Panc1 (cell line): ENCODE results near the gene SNORC. TPM values are rescaled to one million over a fixed set of nuclear protein-coding genes. Genes with fewer than 3 reads are reported as not detected.
"Not testable (repeated sequence)": the region's sequence is repeated elsewhere in the genome, so short reads cannot be mapped to it uniquely, and the experiment has no call there.

Experiments used
- ATAC-seq: fragments of 200-7000 bp; cut with Tn5 transposase; 2 replicates; pipeline ENCODE4 v1.9.1; 2020; ENCODE audit warnings: mild to moderate bottlenecking, moderate library complexity
- BruUV-seq: library from RNA; stranded (reverse); fragments of 400-500 nt; replicated peaks from 2 replicates; lab custom pipeline; 2021; lab: Mats Ljungman, UMichigan
- CTCF ChIA-PET: fragments of 300-600 bp; sonication (Branson Sonifier 250); formaldehyde crosslinking; loops from one replicate; lab custom pipeline; 2022; ENCODE audit warnings: antibody characterized with exemption; lab: Charles Lee
- POLR2A ChIA-PET: fragments of 300-600 bp; sonication (Branson Sonifier 250); formaldehyde crosslinking; loops from one replicate; lab custom pipeline; 2022; ENCODE audit warnings: antibody characterized with exemption; lab: Charles Lee
- DNase-seq: peaks from one replicate; pipeline ENCODE4 v3.0.0-alpha.2; 2010; ENCODE audit warnings: low read depth, low spot score
- H3K27ac ChIP-seq: 2 replicates; pipeline ENCODE4 v1.5.1; 2011; ENCODE audit warnings: mild to moderate bottlenecking, low read length, inconsistent platforms
- H3K27me3 ChIP-seq: fragments of 200-500 bp; sonication (Bioruptor generic); 2 replicates; pipeline ENCODE4 v1.6.0; 2014; ENCODE audit warnings: low read length, inconsistent platforms; ENCODE audit not compliant: control insufficient read depth, insufficient read depth
- H3K36me3 ChIP-seq: fragments of 200-500 bp; sonication (Bioruptor generic); 2 replicates; pipeline ENCODE4 v1.5.1; 2014; ENCODE audit warnings: inconsistent platforms, mild to moderate bottlenecking, low read length, moderate library complexity; ENCODE audit not compliant: control insufficient read depth, insufficient read depth
- H3K4me1 ChIP-seq: 2 replicates; pipeline ENCODE4 v1.5.1; 2011; ENCODE audit warnings: inconsistent platforms, mild to moderate bottlenecking, low read length, moderate library complexity; ENCODE audit not compliant: control insufficient read depth, insufficient read depth
- H3K4me3 ChIP-seq, 2 experiments: 2 replicates each; pipeline ENCODE4 v1.5.1; 2011 to 2012; ENCODE audit warnings: low read depth in 2 of 2, low read length in 2 of 2, mild to moderate bottlenecking in 2 of 2, inconsistent platforms in 1 of 2, moderate library complexity in 1 of 2
- H3K9me3 ChIP-seq: fragments of 200-500 bp; sonication (Bioruptor generic); 2 replicates; pipeline ENCODE4 v1.5.1; 2014; ENCODE audit warnings: low read depth, mild to moderate bottlenecking, inconsistent platforms, low read length, moderate library complexity; ENCODE audit not compliant: control insufficient read depth, insufficient read depth
- CTCF ChIP-seq: fragments of 450-650 bp; IDR thresholded peaks from 2 replicates; pipeline ENCODE4 v1.5.1; 2017; ENCODE audit warnings: mild to moderate bottlenecking
- POLR2AphosphoS5 ChIP-seq: IDR thresholded peaks from 2 replicates; pipeline ENCODE4 v1.6.1; 2012; ENCODE audit warnings: mild to moderate bottlenecking, low read depth, low read length, moderate library complexity
- REST ChIP-seq, 2 experiments: IDR thresholded peaks; 2 replicates each; pipeline ENCODE4 v1.6.1; 2011 to 2012; ENCODE audit warnings: low read depth in 2 of 2, control low read depth in 1 of 2, low read length in 1 of 2, mild to moderate bottlenecking in 1 of 2, moderate library complexity in 1 of 2; ENCODE audit not compliant: insufficient read depth in 1 of 2
- SIN3A ChIP-seq: IDR thresholded peaks from 2 replicates; pipeline ENCODE4 v1.6.1; 2012; ENCODE audit warnings: low read depth, mild to moderate bottlenecking, low read length, moderate library complexity, borderline replicate concordance; ENCODE audit not compliant: insufficient read depth
- TCF7L2 ChIP-seq: IDR thresholded peaks from 2 replicates; pipeline ENCODE4 v1.6.1; 2011; ENCODE audit warnings: mild to moderate bottlenecking, low read depth, low read length, inconsistent platforms
- in situ Hi-C: cut with HindIII; loops from 2 replicates; pipeline ENCODE4 v1.10.0; 2016; ENCODE audit warnings: low sequenced_read_pairs, low pct_unique_long_range_greater_than_20kb
- intact Hi-C: fragments of 100-400 bp; cut with micrococcal nuclease; formaldehyde crosslinking; loops from one replicate; pipeline ENCODE4 v1.10.0; 2022; ENCODE audit not compliant: unreplicated experiment
- total RNA-seq: library from RNA; stranded (reverse); gene quantifications from one replicate; pipeline ENCODE4 v1.2.1, GENCODE V29; 2021; ENCODE audit not compliant: unreplicated experiment

Gene SNORC
- total RNA-seq, 1 experiment from 2014 or later, result 6.8 TPM

GRCh38 chr2:232846055-232846454 lies 24.0 kb upstream of the SNORC start:
- H3K36me3 ChIP-seq, result peaks cover 55% of the 10 kb centered on the region
- no peak for DNase-seq
- H3K9me3 ChIP-seq, result no peaks in the 10 kb centered on the region
- H3K27me3 ChIP-seq, result no peaks in the 10 kb centered on the region
- no peak for ATAC-seq
- no peak for TF ChIP-seq SIN3A
- TF ChIP-seq TCF7L2, result no peak
- no peak for TF ChIP-seq REST (IDR thresholded peaks at IDR 0.05; ENCODE audit: insufficient read depth in 1 of 2, low read depth in 2 of 2, low read length in 1 of 2)
- no peak for TF ChIP-seq POLR2AphosphoS5
- no peak for TF ChIP-seq CTCF
- ChIA-PET CTCF (no interaction called here), POLR2A (no interaction called here)
- BruUV-seq, result no TSS peak
- H3K4me1 ChIP-seq, result no peaks in the 10 kb centered on the region
- intact Hi-C loops (no loop called here), in situ Hi-C loops (no loop called here)
- H3K27ac ChIP-seq, result no peak overlapping the region
- no peak overlapping the region for H3K4me3 ChIP-seq

- Histone ChIP-seq H3K4me1 (peaks cover 16% of the 10 kb centered on the region), H3K4me3 (no peak overlapping the region), H3K27me3 (no peaks in the 10 kb centered on the region), H3K36me3 (peaks cover 44% of the 10 kb centered on the region), H3K27ac (no peak overlapping the region), H3K9me3 (no peaks in the 10 kb centered on the region)
- POLR2A ChIA-PET, result interaction anchor here (0.5 kb wide), 1 partner anchor 14 kb away, joined by 3 read pairs; no protein-coding TSS in a partner anchor
- ATAC-seq (no peak), DNase-seq (no peak)
- in situ Hi-C loops (no loop called here), intact Hi-C loops (no loop called here)
- no TSS peak for BruUV-seq
- TF ChIP-seq TCF7L2 (no peak), SIN3A (no peak), CTCF (no peak), REST (IDR thresholded peaks at IDR 0.05; ENCODE audit: insufficient read depth in 1 of 2, low read depth in 2 of 2, low read length in 1 of 2) (no peak), POLR2AphosphoS5 (no peak)
- CTCF ChIA-PET, result no interaction called here
These were observed 20.0 kb upstream of the SNORC start for GRCh38 chr2:232850039-232850438.

GRCh38 chr2:232852081-232852480 lies 18.0 kb upstream of the SNORC start:
- BruUV-seq, intact Hi-C loops, H3K27me3 ChIP-seq, ATAC-seq, H3K9me3 ChIP-seq, H3K4me3 ChIP-seq, H3K27ac ChIP-seq, POLR2A ChIA-PET, in situ Hi-C loops, DNase-seq: not testable (repeated sequence)
- CTCF ChIA-PET, result interaction anchor here (1.7 kb wide), 1 partner anchor 202 kb away, joined by 6 read pairs; no protein-coding TSS in a partner anchor
- peaks cover 31% of the 10 kb centered on the region for H3K36me3 ChIP-seq
- peaks cover 16% of the 10 kb centered on the region for H3K4me1 ChIP-seq
